Liver (tissue), 3 donors: ENCODE results near the gene EDRF1.

Source experiments
- CTCF ChIP-seq: fragments of 150-350 bp; IDR thresholded peaks from 2 replicates; pipeline ENCODE4 v1.5.1; 2017; ENCODE audit warnings: improper control_type of control experiment, low read depth, low read length; ENCODE audit not compliant: missing input control
- REST ChIP-seq: IDR thresholded peaks from 2 replicates; pipeline ENCODE4 v1.6.1; 2016; ENCODE audit warnings: antibody characterized with exemption, mild to moderate bottlenecking
- TAF1 ChIP-seq: conservative IDR thresholded peaks from 2 replicates; pipeline ENCODE4 v1.6.1; 2016; ENCODE audit warnings: antibody characterized with exemption, mild to moderate bottlenecking
- YY1 ChIP-seq: IDR thresholded peaks from 2 replicates; pipeline ENCODE4 v1.6.1; 2016; ENCODE audit warnings: antibody characterized with exemption, mild to moderate bottlenecking
- donor health status: healthy.
- donor health status: healthy.

GRCh38 chr10:125744909-125745308 lies 25.4 kb downstream of the EDRF1 start:
- TF ChIP-seq YY1 (no peak), REST (no peak), CTCF (no peak), TAF1 (no peak)
